HEK293 (cell line): ENCODE measurements around the gene CXCL14.

Source experiments
- CTCF ChIA-PET: fragments of 350-600 bp; formaldehyde crosslinking; extraction: SDS; loops from one replicate; lab custom pipeline; 2021; ENCODE audit warnings: antibody characterized with exemption; lab: Yijun Ruan, JAX
- POLR2A ChIA-PET: fragments of 300-600 bp; formaldehyde crosslinking; extraction: SDS; loops from one replicate; lab custom pipeline; 2020; ENCODE audit warnings: antibody characterized with exemption, inconsistent platforms; lab: Yijun Ruan, JAX
- H3K27ac ChIP-seq: fragments of 200-500 bp; sonication (Bioruptor generic); 2 replicates; pipeline ENCODE4 v1.5.1; 2014; ENCODE audit warnings: low read depth, low read length, control low read depth, inconsistent platforms; ENCODE audit errors: extremely low read depth
- H3K36me3 ChIP-seq, 2 experiments: fragments of 200-500 bp in 1 of 2; sonication (Bioruptor generic) in 1 of 2; 1 replicate in 1 of 2; 2 replicates in 1 of 2; pipeline ENCODE4 v1.5.1; 2014 to 2017; ENCODE audit warnings: inconsistent platforms in 2 of 2, low read length in 2 of 2; ENCODE audit not compliant: control insufficient read depth in 2 of 2, insufficient read depth in 1 of 2
- H3K4me1 ChIP-seq: fragments of 200-500 bp; sonication (Bioruptor generic); 2 replicates; pipeline ENCODE4 v1.5.1; 2014; ENCODE audit warnings: mild to moderate bottlenecking, low read length, inconsistent platforms; ENCODE audit not compliant: control insufficient read depth, insufficient read depth
- H3K4me3 ChIP-seq: 2 replicates; pipeline ENCODE4 v1.5.1; 2011; ENCODE audit warnings: low read depth, mild to moderate bottlenecking, control low read depth, low read length, moderate library complexity
- H3K9me3 ChIP-seq: fragments of 200-500 bp; sonication (Bioruptor generic); 2 replicates; pipeline ENCODE4 v1.5.1; 2014; ENCODE audit warnings: low read depth, low read length, inconsistent platforms; ENCODE audit not compliant: control insufficient read depth, insufficient read depth
- KLF1 ChIP-seq: fragments of 450-650 bp; formaldehyde crosslinking; IDR thresholded peaks from 2 replicates; pipeline ENCODE4 v1.5.1; 2016; ENCODE audit warnings: missing biosample characterization, missing genetic modification characterization
- KLF7 ChIP-seq: fragments of 450-650 bp; formaldehyde crosslinking; IDR thresholded peaks from 2 replicates; pipeline ENCODE4 v1.5.1; 2016; ENCODE audit warnings: missing biosample characterization, missing genetic modification characterization, borderline replicate concordance
- KLF8 ChIP-seq: fragments of 450-650 bp; formaldehyde crosslinking; IDR thresholded peaks from 2 replicates; pipeline ENCODE4 v1.5.1; 2016; ENCODE audit warnings: missing biosample characterization, missing genetic modification characterization
- OSR2 ChIP-seq: fragments of 450-650 bp; formaldehyde crosslinking; IDR thresholded peaks from 2 replicates; pipeline ENCODE4 v1.5.1; 2016; ENCODE audit warnings: missing biosample characterization, missing genetic modification characterization
- ZFP3 ChIP-seq: fragments of 450-650 bp; formaldehyde crosslinking; IDR thresholded peaks from 2 replicates; pipeline ENCODE4 v1.5.1; 2016; ENCODE audit warnings: low read depth, missing biosample characterization, missing genetic modification characterization
- ZNF10 ChIP-seq: fragments of 450-650 bp; formaldehyde crosslinking; IDR thresholded peaks from 2 replicates; pipeline ENCODE4 v1.5.1; 2017; ENCODE audit warnings: missing biosample characterization, missing genetic modification characterization
- ZNF175 ChIP-seq: fragments of 450-650 bp; formaldehyde crosslinking; IDR thresholded peaks from 2 replicates; pipeline ENCODE4 v1.5.1; 2016; ENCODE audit warnings: missing biosample characterization, missing genetic modification characterization
- ZNF239 ChIP-seq: fragments of 450-650 bp; formaldehyde crosslinking; IDR thresholded peaks from 2 replicates; pipeline ENCODE4 v1.5.1; 2016; ENCODE audit warnings: missing biosample characterization, missing genetic modification characterization
- ZNF311 ChIP-seq: fragments of 450-650 bp; formaldehyde crosslinking; IDR thresholded peaks from 2 replicates; pipeline ENCODE4 v1.5.1; 2017; ENCODE audit warnings: missing biosample characterization, missing genetic modification characterization, borderline replicate concordance
- ZNF350 ChIP-seq: fragments of 450-650 bp; formaldehyde crosslinking; IDR thresholded peaks from 2 replicates; pipeline ENCODE4 v1.5.0; 2017; ENCODE audit warnings: missing biosample characterization, mild to moderate bottlenecking, missing genetic modification characterization
- ZNF416 ChIP-seq: fragments of 450-650 bp; formaldehyde crosslinking; IDR thresholded peaks from 2 replicates; pipeline ENCODE4 v1.5.1; 2016; ENCODE audit warnings: missing biosample characterization, missing genetic modification characterization
- ZNF473 ChIP-seq: fragments of 450-650 bp; formaldehyde crosslinking; IDR thresholded peaks from 2 replicates; pipeline ENCODE4 v1.5.1; 2017; ENCODE audit warnings: missing biosample characterization, missing genetic modification characterization
- ZNF510 ChIP-seq: fragments of 450-650 bp; formaldehyde crosslinking; IDR thresholded peaks from 2 replicates; pipeline ENCODE4 v1.5.1; 2018; ENCODE audit warnings: mild to moderate bottlenecking, missing genetic modification characterization, missing biosample characterization; ENCODE audit not compliant: insufficient replicate concordance
- ZNF560 ChIP-seq: fragments of 450-650 bp; formaldehyde crosslinking; IDR thresholded peaks from 2 replicates; pipeline ENCODE4 v1.5.1; 2017; ENCODE audit warnings: missing biosample characterization, missing genetic modification characterization, borderline replicate concordance
- ZNF585B ChIP-seq: fragments of 450-650 bp; formaldehyde crosslinking; IDR thresholded peaks from 2 replicates; pipeline ENCODE4 v1.5.1; 2016; ENCODE audit warnings: missing biosample characterization, missing genetic modification characterization
- ZNF600 ChIP-seq: fragments of 450-650 bp; formaldehyde crosslinking; IDR thresholded peaks from 2 replicates; pipeline ENCODE4 v1.5.1; 2016; ENCODE audit warnings: missing biosample characterization, missing genetic modification characterization
- ZNF677 ChIP-seq: fragments of 450-650 bp; IDR thresholded peaks from 2 replicates; pipeline ENCODE4 v1.5.0; 2018; ENCODE audit warnings: missing biosample characterization, mild to moderate bottlenecking, missing genetic modification characterization, moderate library complexity
- ZNF830 ChIP-seq: fragments of 450-650 bp; IDR thresholded peaks from 2 replicates; pipeline ENCODE4 v1.5.0; 2018; ENCODE audit warnings: missing biosample characterization, missing genetic modification characterization, low read depth, mild to moderate bottlenecking, moderate library complexity
- TF ChIP-seq, protein P1 (sequence below): fragments of 450-650 bp; formaldehyde crosslinking; IDR thresholded peaks from 2 replicates; pipeline ENCODE4 v1.5.1; 2016; ENCODE audit warnings: missing biosample characterization, missing genetic modification characterization
- TF ChIP-seq, protein P2 (sequence below): sonication (generic); formaldehyde crosslinking; IDR thresholded peaks from 2 replicates; pipeline ENCODE4 v1.8.1; 2022; ENCODE audit warnings: mild to moderate bottlenecking, moderate library complexity, missing genetic modification reagents
- TF ChIP-seq, protein P3 (sequence below): fragments of 450-650 bp; formaldehyde crosslinking; IDR thresholded peaks from 2 replicates; pipeline ENCODE4 v1.5.1; 2016; ENCODE audit warnings: missing biosample characterization, missing genetic modification characterization
- TF ChIP-seq, protein P4 (sequence below): fragments of 450-650 bp; formaldehyde crosslinking; IDR thresholded peaks from 2 replicates; pipeline ENCODE4 v1.5.1; 2016; ENCODE audit warnings: missing biosample characterization, missing genetic modification characterization

Gene CXCL14

DNA sequence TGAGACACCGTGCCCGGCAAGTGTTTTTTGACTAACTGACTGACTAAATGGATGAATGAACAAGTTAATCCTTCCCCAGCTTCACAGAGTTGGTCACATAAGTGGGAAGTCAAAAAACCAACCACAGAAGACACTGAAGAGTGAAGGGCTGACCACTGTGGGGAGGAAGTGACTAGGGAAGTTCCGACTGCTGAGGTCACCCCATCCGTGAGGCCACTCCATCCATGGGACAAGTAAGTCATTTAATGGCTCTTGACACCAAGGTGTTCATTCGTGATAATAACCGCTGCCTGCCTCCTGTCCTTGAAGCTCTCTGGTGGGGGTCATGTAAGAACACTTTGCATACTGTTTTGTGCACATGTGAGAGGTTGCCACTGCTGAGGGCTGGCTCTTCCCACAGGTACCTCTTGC lies 22.2 kb upstream of the CXCL14 start (continued):
- TF ChIP-seq ZNF560, result no peak
- TF ChIP-seq, protein P1, sequence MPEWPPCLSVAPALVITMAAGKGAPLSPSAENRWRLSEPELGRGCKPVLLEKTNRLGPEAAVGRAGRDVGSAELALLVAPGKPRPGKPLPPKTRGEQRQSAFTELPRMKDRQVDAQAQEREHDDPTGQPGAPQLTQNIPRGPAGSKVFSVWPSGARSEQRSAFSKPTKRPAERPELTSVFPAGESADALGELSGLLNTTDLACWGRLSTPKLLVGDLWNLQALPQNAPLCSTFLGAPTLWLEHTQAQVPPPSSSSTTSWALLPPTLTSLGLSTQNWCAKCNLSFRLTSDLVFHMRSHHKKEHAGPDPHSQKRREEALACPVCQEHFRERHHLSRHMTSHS (tag by site-specific recombination), result no peak
- TF ChIP-seq OSR2 (tag by site-specific recombination), result no peak
- no peak for TF ChIP-seq ZFP3 (tag by site-specific recombination)
- no peak for TF ChIP-seq ZNF830 (tag by site-specific recombination)
- no peak for TF ChIP-seq ZNF677 (tag by site-specific recombination)
- TF ChIP-seq ZNF585B (tag by site-specific recombination), result no peak
- TF ChIP-seq KLF7 (tag by site-specific recombination), result no peak

DNA sequence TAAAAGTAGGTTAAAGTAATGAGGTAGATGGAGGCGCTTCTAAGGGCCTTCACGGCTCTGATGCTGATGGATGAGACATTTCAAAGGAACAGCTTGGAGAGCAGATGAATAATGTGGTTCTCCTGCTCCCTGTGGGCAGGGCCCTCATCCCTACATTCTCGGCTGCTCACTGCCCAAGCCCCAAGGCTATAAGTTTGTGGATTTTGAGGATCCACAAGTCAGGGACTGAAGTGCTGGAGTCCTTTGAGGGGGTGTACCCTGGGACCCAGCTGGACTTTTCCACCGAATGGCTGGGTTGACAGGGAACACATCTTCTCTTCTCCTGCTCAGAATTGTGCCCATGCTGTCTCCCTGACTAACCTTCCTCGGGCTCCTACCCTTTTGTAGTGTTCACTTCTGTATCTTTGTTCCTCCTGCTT lies 21.4 kb upstream of the CXCL14 start:
- TF ChIP-seq, protein P2, sequence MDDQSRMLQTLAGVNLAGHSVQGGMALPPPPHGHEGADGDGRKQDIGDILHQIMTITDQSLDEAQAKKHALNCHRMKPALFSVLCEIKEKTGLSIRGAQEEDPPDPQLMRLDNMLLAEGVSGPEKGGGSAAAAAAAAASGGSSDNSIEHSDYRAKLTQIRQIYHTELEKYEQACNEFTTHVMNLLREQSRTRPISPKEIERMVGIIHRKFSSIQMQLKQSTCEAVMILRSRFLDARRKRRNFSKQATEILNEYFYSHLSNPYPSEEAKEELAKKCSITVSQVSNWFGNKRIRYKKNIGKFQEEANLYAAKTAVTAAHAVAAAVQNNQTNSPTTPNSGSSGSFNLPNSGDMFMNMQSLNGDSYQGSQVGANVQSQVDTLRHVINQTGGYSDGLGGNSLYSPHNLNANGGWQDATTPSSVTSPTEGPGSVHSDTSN (CRISPR knock-in tag), result no peak
- TF ChIP-seq ZNF600 (tag by site-specific recombination) (no peak), ZNF239 (tag by site-specific recombination) (no peak), ZNF416 (tag by site-specific recombination) (no peak), KLF8 (tag by site-specific recombination) (no peak), ZNF350 (tag by site-specific recombination) (no peak), ZNF473 (tag by site-specific recombination) (no peak), ZNF10 (tag by site-specific recombination) (no peak), ZNF510 (tag by site-specific recombination) (no peak), ZNF311 (tag by site-specific recombination) (no peak), ZNF175 (tag by site-specific recombination) (no peak), KLF1 (no peak)
- TF ChIP-seq, protein P3, sequence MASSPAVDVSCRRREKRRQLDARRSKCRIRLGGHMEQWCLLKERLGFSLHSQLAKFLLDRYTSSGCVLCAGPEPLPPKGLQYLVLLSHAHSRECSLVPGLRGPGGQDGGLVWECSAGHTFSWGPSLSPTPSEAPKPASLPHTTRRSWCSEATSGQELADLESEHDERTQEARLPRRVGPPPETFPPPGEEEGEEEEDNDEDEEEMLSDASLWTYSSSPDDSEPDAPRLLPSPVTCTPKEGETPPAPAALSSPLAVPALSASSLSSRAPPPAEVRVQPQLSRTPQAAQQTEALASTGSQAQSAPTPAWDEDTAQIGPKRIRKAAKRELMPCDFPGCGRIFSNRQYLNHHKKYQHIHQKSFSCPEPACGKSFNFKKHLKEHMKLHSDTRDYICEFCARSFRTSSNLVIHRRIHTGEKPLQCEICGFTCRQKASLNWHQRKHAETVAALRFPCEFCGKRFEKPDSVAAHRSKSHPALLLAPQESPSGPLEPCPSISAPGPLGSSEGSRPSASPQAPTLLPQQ (tag by site-specific recombination), result no peak
- TF ChIP-seq, protein P4, sequence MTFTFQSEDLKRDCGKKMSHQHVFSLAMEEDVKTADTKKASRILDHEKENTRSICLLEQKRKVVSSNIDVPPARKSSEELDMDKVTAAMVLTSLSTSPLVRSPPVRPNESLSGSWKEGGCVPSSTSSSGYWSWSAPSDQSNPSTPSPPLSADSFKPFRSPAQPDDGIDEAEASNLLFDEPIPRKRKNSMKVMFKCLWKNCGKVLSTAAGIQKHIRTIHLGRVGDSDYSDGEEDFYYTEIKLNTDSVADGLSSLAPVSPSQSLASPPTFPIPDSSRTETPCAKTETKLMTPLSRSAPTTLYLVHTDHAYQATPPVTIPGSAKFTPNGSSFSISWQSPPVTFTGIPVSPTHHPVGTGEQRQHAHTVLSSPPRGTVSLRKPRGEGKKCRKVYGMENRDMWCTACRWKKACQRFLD, result no peak
- ChIA-PET CTCF (interaction anchor here (1.3 kb wide), 1 partner anchor 34 kb away, joined by 3 read pairs; no protein-coding TSS in a partner anchor), POLR2A (no interaction called here)
- H3K27ac ChIP-seq, result no peak overlapping the region
- no peaks in the 10 kb centered on the region for H3K36me3 ChIP-seq
- H3K4me3 ChIP-seq, result no peak overlapping the region
- H3K9me3 ChIP-seq, result no peaks in the 10 kb centered on the region
- no peaks in the 10 kb centered on the region for H3K4me1 ChIP-seq
